DND-41 (cell line): Measurements from ENCODE around the gene ITFG1.

Source experiments
- EZH2 ChIP-seq: IDR thresholded peaks from 3 replicates; pipeline ENCODE4 v1.6.1; 2012; ENCODE audit warnings: borderline replicate concordance, low read depth, mild to moderate bottlenecking, moderate library complexity, low read length, inconsistent platforms; ENCODE audit not compliant: severe bottlenecking
- TF ChIP-seq, protein P1 (sequence below): IDR thresholded peaks from 2 replicates; pipeline ENCODE4 v1.5.1; 2012; ENCODE audit warnings: borderline replicate concordance, low read length, moderate library complexity, mild to moderate bottlenecking; ENCODE audit not compliant: poor library complexity, severe bottlenecking; ENCODE audit errors: extremely low read depth

DNA sequence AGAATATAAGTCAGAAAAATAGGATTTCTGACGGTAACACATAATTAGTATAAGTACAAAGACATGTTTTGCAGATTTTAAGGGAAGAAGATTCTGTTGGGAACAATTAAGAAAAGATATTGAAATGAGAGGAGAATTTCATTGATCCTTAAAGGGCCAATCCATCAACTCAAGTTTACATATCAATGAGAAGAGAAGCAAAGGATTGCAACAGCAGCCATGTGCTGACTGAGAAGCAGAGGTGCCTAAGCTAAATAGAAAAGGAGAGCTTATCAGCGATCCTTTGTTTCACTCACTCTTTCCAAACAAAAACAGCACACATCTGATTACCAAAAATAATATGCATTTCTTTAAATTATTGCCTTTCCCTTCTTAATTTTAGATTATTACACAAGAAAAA lies 94.6 kb downstream of the ITFG1 start:
- TF ChIP-seq, protein P1, sequence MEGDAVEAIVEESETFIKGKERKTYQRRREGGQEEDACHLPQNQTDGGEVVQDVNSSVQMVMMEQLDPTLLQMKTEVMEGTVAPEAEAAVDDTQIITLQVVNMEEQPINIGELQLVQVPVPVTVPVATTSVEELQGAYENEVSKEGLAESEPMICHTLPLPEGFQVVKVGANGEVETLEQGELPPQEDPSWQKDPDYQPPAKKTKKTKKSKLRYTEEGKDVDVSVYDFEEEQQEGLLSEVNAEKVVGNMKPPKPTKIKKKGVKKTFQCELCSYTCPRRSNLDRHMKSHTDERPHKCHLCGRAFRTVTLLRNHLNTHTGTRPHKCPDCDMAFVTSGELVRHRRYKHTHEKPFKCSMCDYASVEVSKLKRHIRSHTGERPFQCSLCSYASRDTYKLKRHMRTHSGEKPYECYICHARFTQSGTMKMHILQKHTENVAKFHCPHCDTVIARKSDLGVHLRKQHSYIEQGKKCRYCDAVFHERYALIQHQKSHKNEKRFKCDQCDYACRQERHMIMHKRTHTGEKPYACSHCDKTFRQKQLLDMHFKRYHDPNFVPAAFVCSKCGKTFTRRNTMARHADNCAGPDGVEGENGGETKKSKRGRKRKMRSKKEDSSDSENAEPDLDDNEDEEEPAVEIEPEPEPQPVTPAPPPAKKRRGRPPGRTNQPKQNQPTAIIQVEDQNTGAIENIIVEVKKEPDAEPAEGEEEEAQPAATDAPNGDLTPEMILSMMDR, result no peak
- no peak for TF ChIP-seq EZH2
